Fibroblast of skin of right biceps (primary cell): ENCODE data around the gene SLC26A11.

Experiments
- DNase-seq: peaks from one replicate; pipeline ENCODE4 v3.0.0-alpha.2; 2013

The SLC26A11 gene

DNA sequence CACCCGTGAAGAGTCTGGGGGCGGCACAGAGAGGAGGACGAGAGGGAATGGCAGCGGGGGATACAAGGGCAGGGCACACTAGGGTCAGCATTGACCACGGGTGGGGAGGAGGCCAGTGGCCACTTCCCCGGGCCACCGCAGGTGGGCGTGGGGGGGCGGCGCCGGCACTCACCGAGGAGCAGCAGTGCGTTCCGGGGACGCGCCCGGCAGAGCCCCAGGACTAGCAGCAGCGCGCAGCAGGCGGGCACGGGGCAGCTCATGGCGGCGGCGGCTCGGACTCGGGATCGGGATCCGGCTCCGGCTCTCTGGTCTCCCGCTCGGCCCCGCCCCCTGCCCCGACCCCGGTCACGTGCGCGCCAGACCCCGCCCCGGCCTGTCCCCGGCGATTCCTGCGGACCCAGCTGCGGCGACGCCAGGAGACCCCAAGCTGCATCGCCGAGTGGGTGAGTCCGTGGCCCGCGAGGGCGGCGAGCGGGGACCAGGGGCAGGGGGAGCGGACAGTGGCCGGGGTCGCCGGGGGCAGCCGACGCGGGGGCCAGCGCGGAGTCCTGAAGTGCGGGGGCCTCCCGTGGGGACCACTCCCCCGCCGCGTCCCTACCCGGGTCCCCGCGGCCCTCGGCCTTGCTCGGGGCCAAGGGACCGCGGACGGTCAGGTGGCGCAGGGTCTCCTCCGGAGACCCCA, at the start of gene SLC26A11, which contains the start of gene SGSH:
Gene SLC26A11, plus strand, starts transcription at position 374 of the 682 bp plus-strand sequence. CDS start 1,134 bp downstream, outside the sequence.
Gene SGSH, minus strand, starts transcription at position 280 of the 682 bp plus-strand sequence. Its CDS starts 20 bp downstream, at position 260.
- DNase-seq: peak; percentile 63

DNA sequence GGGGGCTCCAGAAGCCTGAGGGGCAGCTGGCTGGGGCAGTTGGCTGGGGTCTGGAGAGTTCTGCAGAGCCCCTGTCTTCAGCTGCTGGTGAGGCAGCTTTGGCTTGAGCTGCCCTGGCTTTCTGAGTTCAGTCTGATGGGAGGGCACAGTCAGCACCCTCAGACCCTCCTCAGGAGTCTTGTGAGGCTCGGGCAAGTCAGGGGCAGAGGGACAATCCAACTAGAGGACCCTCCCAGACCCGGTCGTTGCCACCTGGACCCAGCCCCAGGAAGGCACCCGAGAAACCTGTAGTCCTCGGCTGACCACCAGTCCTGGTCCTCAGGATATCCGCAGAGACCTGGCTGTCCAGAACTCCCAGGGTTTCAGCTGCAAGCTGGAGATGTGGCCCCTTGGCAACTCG, 48.5 kb upstream of the SLC26A11 start:
- no peak for DNase-seq

DNA sequence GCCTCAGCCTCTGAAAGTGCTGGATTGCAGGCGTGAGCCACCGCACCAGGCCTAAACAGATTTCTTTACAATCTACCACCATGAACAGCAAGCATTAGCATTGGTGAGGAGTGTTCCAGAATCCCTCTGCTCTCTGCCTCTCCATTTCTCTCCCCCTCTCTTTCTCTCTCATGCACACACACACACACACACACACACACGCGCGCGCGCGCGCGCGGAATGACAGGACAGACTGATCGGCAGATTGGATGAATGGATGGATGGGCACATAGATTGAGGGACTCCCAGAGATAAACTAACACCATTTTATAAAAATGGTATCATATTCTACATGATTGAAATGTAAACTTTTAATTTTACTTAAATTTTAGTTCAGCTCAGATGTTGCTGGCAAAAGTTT, 47.1 kb upstream of the SLC26A11 start:
- DNase-seq: no peak

DNA sequence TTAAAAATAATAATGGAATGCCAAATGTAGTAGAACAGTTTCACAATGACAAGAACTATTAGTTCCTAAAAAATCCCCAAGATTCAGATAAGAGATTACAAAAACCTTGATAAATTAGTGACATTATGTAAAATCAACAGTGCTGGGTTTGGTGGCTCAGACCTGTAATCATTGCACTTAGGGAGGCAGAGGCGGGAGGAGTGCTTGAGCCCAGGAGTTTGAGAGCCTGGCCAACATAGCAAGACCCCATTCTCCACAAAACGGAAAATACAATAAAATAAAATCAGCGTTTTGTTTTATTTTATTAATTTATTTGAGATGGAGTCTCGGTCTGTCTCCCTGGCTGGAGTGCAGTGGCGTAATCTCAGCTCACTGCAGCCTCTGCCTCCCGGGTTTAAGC, 46.3 kb upstream of the SLC26A11 start:
- DNase-seq: no peak

DNA sequence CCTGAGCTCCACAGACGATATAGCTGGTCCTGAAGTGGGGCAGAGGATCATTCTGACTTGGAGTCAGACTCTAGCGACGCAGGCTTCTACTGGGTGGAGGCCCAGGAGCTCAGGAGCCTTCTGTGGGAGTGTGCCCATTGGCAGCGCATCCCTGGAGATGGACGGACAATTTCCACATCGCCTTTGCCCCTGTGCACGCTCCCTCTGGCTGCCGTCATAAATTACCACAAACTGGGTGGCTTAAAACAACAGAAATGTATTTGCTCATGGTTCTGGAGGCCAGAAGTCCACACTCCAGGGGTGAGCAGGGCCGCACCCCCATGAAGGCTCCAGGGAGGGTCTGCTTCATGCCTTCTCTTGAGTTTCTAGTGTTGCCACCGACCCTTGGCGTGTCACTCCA, 43.5 kb upstream of the SLC26A11 start:
- no peak for DNase-seq

DNA sequence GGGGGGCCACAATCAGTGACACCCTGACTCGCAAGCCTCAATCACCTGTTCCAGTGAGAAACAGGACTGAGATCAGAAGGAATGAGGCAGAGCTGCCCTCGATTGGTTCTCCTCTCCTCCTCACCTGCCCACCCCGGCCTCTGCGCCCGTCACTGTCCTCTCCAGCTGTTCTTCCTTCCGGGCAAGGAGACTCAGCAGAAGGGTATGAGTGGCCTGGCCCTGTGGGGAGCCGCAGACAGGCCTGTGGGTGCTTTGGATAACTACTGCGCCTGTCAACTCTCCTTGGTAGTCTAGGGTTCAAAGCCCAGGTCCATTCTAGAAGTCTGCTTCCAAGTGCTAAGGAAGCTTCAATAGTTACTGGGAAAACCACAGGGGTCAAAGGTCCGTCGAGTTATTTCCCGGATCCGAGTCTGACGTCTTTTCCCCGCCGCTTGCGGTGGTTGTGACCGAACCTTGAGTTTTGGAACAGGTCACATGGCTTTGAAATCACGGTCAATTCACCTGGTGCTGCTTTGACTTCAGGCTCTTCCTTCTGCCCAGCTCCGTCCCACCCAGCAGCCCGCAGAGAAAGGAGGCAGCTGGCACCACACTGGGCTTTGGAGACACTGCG, 42.1 kb upstream of the SLC26A11 start:
- DNase-seq: no peak

DNA sequence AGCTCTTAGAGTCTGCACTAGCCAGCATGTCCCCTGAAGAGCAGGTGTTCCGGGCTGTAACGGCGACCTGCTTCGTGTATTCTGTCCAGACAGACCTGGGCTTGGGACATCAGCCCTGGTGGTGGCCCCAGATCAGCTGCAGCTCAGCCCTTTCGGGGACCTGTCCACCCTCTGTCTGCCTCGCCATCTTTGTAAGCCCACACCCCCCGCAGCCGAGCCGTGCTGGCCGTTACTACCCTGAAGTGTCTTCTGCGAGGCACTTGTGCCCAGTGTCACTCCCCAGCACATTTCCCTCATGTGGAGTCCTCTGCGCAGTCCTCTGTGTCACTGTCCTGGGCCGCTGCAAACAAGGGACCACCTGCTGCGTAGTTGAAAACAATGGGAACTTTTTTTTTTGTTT, 40.0 kb upstream of the SLC26A11 start:
- DNase-seq: no peak

DNA sequence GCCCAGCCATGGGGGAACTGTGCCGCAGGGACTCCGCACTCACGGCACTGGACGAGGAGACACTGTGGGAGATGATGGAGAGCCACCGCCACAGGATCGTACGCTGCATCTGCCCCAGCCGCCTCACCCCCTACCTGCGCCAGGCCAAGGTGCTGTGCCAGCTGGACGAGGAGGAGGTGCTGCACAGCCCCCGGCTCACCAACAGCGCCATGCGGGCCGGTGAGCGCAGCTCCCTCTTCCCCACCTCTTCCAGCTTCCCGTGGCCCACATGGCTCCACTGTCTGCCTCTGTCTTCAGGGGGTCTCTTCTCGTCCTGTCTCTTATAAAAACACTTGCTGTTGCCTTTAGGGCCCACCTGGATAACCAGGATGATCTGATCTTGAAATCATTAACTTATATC, 38.8 kb upstream of the SLC26A11 start:
- no peak for DNase-seq

DNA sequence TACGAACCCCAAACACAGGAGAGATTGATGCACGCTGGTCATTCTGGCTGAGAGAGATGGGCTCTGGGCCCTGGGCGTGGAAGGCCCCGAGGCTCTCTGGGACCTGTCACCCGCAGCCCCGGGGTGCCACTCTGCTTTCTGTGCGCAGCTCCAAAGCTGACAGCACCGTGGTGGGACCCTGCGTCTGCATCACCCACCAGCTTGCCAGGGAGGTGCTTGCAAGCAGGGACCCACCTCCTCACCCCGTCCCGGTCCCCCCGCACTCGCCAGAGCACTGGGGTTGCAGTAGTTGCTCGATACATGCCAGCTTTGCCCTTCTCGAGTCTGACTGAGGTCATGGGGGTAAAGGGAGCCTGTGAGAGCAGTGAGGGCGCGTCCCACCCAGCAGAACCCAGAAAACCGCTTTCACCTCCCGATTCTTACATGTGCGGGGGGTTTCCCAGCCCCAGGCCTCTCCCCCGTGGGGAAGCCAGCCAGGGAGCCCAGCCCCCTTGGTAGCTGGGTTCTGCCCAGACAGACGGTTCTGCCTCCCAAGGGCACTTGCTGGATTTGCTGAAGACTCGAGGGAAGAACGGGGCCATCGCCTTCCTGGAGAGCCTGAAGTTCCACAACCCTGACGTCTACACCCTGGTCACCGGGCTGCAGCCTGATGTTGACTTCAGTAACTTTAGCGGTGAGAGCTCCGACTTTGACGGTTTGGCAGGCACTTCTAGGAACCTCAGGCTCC, 37.9 kb upstream of the SLC26A11 start:
- DNase-seq: no peak

DNA sequence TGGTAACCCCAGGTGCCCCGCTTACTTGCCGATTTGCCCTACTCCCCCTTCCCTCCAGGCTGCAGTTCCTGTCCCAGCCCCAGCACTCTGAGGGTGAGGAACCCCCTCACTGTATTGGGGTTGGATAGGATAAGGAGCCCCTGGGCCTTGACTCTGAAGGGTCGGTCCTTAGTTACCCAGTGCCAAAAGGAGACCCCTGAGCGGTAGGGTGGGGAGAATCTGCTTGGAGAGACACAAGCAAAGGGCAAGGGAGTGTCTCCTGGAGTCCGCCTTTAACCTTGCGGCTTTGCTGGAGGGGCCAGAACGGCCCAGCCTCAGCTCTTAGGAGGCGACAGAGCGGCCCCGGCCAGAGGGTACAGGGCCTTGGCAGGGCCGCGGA, 37.4 kb upstream of the SLC26A11 start:
- no peak for DNase-seq

DNA sequence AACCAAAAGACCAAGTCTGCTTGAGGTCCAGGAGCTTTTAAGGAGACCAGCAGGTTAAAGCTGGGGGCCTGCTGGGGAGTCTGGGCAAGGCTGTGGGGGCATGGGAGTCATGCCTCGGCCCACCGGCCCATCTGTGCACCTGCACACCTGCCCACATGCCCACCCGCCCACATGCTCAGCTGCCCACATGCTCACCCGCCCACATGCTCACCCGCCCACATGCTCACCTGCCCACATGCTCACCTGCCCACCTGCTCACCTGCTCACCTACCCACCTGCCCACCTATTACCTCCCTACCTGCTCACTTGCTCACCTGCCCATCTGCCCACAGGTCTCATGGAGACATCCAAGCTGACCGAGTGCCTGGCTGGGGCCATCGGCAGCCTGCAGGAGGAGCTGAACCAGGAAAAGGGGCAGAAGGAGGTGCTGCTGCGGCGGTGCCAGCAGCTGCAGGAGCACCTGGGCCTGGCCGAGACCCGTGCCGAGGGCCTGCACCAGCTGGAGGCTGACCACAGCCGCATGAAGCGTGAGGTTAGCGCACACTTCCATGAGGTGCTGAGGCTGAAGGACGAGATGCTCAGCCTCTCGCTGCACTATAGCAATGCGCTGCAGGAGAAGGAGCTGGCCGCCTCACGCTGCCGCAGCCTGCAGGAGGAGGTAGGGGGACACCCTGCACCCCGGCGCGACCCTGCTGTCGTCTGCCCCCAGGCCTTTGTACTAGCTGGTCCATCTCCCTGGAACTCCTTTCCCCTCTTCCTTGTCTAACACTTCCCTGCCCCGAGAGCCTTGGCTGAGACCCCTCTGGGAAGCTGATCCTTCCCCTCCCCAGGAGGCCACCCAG, 36.4 kb upstream of the SLC26A11 start:
- no peak for DNase-seq

DNA sequence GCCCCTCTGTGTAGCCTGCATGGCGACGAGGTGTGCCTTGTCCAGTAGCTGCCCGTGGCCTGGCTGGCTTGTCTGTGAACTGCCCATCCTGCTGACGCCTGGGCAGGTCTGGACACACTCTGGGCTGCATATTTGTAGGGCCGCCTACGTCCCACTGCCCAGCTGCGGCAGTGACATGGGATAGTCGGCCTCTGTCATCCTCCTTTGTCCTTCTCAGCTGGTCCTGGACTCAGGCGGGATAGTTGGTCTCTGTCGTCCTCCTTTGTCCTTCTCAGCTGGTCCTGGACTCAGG, 35.9 kb upstream of the SLC26A11 start:
- no peak for DNase-seq

DNA sequence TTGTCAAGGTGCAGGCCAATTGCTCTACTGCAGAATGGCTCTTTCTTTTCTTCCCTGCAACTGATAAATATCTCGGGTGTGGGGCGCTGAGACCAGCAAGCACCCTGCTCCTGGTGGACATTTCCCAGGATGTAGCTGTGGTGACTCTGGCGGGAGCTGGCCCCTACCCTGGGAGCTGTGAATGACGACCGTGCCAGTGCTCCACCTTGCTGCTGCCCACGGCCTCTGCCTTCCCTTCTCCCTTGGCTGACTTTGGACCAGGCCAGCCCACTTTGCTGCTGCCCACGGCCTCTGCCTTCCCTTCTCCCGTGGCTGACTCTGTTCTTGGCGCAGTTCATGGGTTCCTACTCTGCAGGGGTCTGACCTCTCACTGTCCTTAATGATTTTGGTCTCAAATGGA, 34.3 kb upstream of the SLC26A11 start:
- DNase-seq: no peak

DNA sequence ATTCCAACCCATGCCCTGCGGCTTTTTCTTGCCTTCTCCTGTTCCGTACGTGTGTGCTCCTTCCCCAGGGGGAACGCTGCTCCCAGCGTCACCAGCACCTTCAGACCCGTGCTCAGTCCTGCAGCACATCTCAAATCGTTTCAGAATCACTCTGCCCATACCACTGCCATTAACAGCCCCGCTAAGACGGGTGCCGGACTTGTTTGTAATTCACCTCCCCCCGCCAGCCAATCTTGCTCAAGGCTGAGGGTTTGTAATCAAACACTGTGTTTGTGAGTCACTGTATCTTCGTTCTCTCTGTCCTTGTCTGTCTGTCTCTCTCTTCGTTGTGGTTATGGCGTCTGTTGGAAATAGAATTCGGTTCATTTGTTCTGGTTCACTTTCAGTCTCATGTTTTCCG, 33.1 kb upstream of the SLC26A11 start:
- peak; percentile 5 for DNase-seq

DNA sequence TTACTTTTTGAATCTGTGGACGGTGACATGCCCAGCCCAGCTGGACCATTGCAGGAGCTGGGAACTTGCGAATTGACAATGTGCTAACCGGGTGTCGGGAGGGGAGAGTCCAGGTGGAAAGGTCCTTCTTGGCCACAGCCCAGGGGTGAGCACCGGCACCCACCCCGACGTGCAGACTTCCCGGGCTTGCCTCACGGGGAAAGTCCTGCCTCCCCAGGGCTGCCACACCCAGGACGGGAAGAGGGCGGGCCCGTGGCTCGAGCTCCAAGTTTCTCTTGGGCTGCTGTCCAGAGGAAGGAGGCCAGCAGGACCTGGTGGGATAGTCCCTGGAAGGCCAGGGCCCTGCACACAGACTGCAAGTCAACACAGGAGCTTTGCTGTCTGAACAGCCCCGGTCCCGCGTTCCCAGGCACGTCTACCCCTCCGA, 32.7 kb upstream of the SLC26A11 start:
- DNase-seq: no peak

DNA sequence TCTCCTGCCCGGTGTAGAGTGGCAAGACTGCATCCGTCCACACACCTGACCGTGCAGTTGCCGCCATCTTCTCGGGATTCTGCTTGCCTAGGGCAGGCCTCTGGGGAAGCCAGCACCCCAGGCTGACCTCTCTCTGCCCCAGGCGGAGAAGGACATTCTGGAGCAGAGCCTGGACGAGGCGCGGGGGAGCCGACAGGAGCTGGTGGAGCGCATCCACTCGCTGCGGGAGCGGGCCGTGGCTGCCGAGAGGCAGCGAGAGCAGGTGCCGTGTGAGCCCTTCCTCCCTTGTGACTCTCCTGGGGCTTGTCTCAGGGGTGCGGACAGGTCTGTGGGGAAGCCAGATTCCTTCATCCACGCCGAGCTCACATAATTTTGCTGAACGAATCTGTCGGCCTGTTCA, 30.6 kb upstream of the SLC26A11 start:
- DNase-seq: no peak

DNA sequence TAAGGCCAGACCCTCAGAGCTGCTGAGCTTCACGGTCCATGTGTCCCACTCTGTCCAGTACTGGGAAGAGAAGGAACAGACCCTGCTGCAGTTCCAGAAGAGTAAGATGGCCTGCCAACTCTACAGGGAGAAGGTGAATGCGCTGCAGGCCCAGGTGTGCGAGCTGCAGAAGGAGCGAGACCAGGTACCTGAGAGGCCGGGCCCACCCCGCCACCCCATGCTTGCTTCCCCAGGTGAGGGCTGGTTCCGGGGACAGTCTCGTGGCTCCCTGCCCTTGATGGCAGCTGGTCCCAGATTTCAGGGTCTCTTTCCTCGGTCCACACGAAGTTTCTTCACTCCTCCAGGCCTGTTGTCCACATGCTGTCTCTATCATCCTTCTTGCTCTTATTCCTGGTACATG, 29.5 kb upstream of the SLC26A11 start:
- no peak for DNase-seq

DNA sequence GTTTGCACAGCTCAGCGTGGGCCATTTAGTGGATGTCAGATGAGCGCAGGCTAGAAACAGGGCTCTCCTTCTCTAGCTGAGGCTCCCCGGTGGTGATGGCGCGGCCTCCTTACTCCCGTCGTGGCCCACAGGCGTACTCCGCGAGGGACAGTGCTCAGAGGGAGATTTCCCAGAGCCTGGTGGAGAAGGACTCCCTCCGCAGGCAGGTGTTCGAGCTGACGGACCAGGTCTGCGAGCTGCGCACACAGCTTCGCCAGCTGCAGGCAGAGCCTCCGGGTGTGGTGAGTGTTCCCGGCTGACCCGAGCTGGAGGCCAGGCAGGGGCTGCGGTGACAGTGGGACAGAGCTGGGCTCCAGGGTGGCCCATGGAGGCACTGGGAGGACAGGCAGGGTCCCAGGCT, 29.0 kb upstream of the SLC26A11 start:
- DNase-seq: no peak

DNA sequence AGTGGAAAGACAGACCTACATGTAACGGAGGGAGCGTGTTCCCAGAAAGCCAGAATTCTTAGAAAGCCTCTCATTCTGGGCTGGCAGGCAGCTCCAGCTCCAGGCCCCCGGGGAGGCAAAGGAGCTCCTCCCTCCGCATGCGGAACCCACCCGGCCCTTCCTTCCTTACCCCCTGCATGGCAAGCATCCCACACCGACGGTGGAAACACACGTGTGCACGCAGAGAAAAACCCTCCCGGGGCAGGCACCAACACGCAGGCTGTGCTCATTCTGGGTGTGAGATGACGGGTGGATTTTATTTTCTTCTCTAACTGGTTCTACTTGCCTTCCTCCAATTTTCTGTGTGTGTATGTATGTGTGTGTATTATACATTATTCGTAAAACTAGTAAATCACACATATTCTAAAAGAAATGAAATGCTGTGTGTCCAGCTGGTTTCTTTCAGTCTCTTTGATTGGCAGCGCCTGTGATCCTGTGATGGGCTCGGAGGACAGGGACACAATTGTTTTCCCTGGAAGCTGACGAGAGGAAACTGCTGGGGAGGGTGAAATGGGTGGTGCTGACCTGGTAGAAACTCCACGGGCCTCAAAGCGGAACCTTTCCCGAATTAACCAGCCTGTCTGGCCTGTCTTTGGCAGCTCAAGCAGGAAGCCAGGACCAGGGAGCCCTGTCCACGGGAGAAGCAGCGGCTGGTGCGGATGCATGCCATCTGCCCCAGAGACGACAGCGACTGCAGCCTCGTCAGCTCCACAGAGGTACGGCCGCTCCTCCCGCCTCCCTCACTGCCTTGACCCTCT, 28.2 kb upstream of the SLC26A11 start:
- no peak for DNase-seq

DNA sequence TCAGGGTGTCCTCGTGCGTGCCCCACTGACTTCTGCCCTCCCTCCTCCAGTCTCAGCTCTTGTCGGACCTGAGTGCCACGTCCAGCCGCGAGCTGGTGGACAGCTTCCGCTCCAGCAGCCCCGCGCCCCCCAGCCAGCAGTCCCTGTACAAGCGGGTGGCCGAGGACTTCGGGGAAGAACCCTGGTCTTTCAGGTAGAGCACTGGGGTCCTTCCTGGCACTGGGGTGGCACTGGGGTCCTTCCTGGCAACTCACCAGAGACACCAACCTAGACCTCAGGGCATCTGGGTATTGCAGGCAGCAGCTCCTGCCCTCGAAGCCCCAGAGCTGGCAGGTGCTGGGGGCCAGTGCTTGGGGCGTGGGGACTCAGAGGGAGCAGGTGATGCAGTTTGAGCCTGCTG, 25.1 kb upstream of the SLC26A11 start:
- no peak for DNase-seq

DNA sequence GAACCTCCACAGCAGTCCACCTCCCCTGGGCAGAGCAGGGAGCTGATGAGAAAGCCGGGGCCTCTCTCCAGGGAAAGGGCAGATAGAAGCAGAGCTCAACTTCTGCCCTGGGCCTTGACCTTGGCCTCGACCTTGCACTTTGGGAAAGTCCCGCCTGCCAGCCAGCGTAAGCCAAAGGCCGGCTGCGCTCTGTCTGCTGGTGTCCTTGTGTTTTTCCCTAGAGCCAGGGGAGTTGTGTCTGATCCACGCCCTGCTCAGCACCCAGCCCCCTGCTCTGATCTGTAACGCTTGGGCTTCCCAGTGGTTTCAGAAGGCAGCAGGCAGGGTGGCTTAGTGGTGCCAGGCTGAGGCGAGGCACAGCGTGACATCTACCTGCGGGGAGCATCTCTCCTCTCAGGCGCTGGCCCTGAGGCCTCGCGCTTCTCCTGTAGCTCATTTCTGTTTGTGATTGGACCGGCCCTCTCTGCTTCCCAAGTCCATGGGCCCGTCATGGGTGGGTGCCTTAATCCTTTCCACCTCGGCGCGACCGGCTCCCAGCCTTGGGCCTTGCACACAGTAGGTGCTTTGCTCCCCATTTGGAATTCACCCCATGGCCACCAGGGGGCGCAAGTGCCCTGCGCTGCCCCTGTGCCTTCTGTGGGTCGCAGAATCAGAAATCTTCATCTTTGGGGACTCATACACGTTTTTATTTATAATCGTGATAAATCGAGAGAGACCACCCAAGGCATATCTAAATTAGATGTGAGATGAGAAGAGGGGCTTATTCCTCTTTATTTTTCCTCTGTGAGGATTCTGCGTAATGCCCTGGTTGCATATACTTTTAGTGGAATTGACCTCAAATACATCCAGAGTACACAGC, 24.3 kb upstream of the SLC26A11 start:
- DNase-seq: peak; percentile 17

DNA sequence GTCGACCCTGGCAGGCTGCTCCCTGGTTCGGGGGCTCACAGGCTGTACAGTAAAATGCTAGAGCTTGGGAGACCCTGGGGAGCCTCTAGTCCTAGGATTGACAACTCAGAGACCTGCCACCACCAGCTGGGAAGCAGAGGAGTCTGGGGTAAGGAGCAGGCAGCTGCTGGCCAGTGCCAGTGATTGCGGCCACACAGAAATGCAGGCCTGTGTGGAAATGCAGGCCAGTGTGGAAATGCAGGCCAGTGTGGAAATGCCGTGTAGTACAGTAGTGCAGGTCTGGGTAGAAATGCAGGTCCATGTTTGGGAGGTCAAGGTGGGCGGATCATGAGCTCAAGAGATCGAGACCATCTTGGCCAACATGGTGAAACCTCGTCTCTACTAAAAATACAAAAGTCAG, 23.6 kb upstream of the SLC26A11 start:
- DNase-seq: no peak
